Chondrocyte (in vitro differentiated cells): Measurements from ENCODE around the gene ABLIM1. TPM values are rescaled to one million over a fixed set of nuclear protein-coding genes. Genes with fewer than 3 reads are reported as not detected.
A peak's percentile ranks its signal among the peaks of the same experiment; 100 is the strongest.

Experiments used
- DNase-seq: peaks from one replicate; pipeline ENCODE4 v3.0.0; 2021; ENCODE audit warnings: mixed read lengths, low spot score
- H3K27ac Mint-ChIP-seq: one replicate; pipeline ENCODE4 v1.8.0; 2021; ENCODE audit warnings: mild to moderate bottlenecking, moderate library complexity, mixed read lengths; ENCODE audit not compliant: unreplicated experiment
- H3K27me3 Mint-ChIP-seq: 2 replicates; pipeline ENCODE4 v1.8.0; 2021; ENCODE audit warnings: low read depth, mixed read lengths
- H3K36me3 Mint-ChIP-seq: 2 replicates; pipeline ENCODE4 v1.8.0; 2021; ENCODE audit warnings: low read depth, mixed read lengths
- H3K4me1 Mint-ChIP-seq: 2 replicates; pipeline ENCODE4 v1.8.0; 2021; ENCODE audit warnings: low read depth, mild to moderate bottlenecking, mixed read lengths
- H3K4me3 Mint-ChIP-seq: one replicate; pipeline ENCODE4 v1.8.0; 2021; ENCODE audit warnings: mild to moderate bottlenecking, moderate library complexity, mixed read lengths; ENCODE audit not compliant: unreplicated experiment
- H3K9me3 Mint-ChIP-seq: 2 replicates; pipeline ENCODE4 v1.8.0; 2021; ENCODE audit warnings: low read depth, mixed read lengths
- total RNA-seq: library from RNA; stranded (reverse); gene quantifications from 3 replicates; pipeline ENCODE4 v1.2.1, GENCODE V29; 2021
- TF ChIP-seq, protein P1 (sequence below): fragments of 200-600 bp; sonication (generic); IDR thresholded peaks from 2 replicates; pipeline ENCODE4 v1.5.0; 2021; ENCODE audit warnings: antibody characterized with exemption, mild to moderate bottlenecking, moderate library complexity

Gene ABLIM1
- total RNA-seq, 1 donor from 2014 or later: 15.7 TPM

DNA sequence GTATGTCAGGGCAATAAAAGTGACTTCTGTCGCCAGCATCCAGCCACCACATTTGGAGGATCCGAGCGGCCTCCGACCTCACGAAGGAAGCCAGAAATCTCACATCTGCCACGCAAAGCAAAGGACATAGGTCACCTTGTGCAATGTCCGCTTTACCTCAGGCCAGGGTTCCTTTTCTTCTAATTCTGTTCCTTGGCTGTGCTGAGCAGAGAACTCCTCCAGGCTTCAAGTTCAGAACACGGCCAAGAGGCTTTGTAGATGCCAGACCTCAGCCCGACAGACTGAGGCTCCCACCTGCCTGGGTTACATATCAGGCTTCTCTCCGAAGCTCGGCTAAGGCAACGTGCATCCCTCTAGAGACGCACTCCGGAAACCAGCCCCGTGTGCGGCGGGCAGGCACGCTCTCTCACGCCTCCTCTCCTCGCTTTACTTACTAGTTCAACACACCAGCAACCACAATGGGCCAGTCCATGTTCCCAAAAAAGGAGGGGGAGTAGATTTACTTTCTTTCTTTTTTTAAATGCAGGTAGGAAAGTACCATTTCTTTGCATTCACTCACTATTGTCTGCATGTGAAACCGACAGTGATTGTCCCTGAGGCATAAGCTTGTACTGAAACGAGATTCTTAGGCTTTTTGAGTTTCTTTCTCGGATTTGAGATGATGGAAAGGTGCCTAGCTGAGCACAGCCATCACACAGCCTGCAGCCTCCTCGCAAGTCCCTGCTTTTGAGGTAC, 131.4 kb downstream of the ABLIM1 start:
- Mint-ChIP-seq H3K4me3 (peak overlapping the region; percentile 67), H3K27ac (peak overlapping the region; percentile 67), H3K27me3 (no peaks in the 10 kb centered on the region), H3K4me1 (peaks cover 35% of the 10 kb centered on the region), H3K9me3 (no peaks in the 10 kb centered on the region), H3K36me3 (no peaks in the 10 kb centered on the region)
- TF ChIP-seq, protein P1, sequence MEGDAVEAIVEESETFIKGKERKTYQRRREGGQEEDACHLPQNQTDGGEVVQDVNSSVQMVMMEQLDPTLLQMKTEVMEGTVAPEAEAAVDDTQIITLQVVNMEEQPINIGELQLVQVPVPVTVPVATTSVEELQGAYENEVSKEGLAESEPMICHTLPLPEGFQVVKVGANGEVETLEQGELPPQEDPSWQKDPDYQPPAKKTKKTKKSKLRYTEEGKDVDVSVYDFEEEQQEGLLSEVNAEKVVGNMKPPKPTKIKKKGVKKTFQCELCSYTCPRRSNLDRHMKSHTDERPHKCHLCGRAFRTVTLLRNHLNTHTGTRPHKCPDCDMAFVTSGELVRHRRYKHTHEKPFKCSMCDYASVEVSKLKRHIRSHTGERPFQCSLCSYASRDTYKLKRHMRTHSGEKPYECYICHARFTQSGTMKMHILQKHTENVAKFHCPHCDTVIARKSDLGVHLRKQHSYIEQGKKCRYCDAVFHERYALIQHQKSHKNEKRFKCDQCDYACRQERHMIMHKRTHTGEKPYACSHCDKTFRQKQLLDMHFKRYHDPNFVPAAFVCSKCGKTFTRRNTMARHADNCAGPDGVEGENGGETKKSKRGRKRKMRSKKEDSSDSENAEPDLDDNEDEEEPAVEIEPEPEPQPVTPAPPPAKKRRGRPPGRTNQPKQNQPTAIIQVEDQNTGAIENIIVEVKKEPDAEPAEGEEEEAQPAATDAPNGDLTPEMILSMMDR: no peak
- no peak for DNase-seq

DNA sequence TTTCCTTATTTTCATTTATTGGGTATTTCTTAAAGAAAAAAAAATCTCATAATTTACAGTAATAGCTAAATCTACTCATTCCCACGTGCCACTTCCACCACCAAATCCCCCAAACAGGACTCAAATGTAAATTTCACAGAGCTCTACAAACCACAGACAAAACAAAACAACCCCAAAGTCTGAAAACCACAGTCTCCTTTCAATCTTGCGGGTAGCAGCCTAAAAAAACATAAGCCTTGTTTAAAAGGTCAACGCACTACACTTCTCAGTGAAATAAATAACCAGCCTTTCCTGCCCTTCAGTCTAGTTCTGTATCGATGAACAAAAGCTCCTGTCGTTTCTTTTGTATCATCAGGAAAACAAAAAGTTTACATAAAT, 132.0 kb downstream of the ABLIM1 start:
- H3K4me1 Mint-ChIP-seq: peaks cover 36% of the 10 kb centered on the region
- H3K27me3 Mint-ChIP-seq: no peaks in the 10 kb centered on the region
- H3K36me3 Mint-ChIP-seq: no peaks in the 10 kb centered on the region
- H3K27ac Mint-ChIP-seq: peak overlapping the region; percentile 67
- TF ChIP-seq, protein P1: no peak
- no peaks in the 10 kb centered on the region for H3K9me3 Mint-ChIP-seq
- DNase-seq: no peak
- peak overlapping the region; percentile 67 for H3K4me3 Mint-ChIP-seq

GRCh38 chr10:114525368-114525949, 132.6 kb downstream of the ABLIM1 start:
- H3K4me3 Mint-ChIP-seq: peak overlapping the region; percentile 14
- peaks cover 37% of the 10 kb centered on the region for H3K4me1 Mint-ChIP-seq
- peak overlapping the region; percentile 67 for H3K27ac Mint-ChIP-seq
- TF ChIP-seq, protein P1: no peak
- H3K36me3 Mint-ChIP-seq: no peaks in the 10 kb centered on the region
- DNase-seq: no peak
- no peaks in the 10 kb centered on the region for H3K27me3 Mint-ChIP-seq
- peaks cover under 1% of the 10 kb centered on the region for H3K9me3 Mint-ChIP-seq

DNA sequence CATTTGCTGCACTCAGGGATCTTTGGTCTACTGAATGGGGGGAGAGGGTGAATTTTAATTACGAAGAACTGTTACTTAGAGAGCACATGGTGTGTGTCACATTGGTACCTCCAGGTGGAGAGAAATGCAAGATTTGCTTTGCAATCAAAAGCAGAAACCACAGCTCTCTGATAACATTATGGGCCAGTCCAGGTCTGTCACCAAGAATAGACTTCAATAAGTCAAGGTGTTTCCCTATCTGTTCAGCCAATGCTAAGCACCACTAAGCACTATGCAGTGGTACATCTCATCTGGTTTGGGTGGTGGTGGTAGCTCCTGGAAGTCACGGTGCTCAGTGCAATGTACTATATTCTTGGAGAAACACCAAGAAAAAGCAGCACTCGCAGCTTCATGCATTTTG, 134.2 kb downstream of the ABLIM1 start:
- H3K27me3 Mint-ChIP-seq: no peaks in the 10 kb centered on the region
- TF ChIP-seq, protein P1: no peak
- peaks cover 52% of the 10 kb centered on the region for H3K4me1 Mint-ChIP-seq
- H3K9me3 Mint-ChIP-seq: peaks cover 2% of the 10 kb centered on the region
- no peak for DNase-seq
- no peak overlapping the region for H3K4me3 Mint-ChIP-seq
- H3K36me3 Mint-ChIP-seq: no peaks in the 10 kb centered on the region
- H3K27ac Mint-ChIP-seq: no peak overlapping the region

DNA sequence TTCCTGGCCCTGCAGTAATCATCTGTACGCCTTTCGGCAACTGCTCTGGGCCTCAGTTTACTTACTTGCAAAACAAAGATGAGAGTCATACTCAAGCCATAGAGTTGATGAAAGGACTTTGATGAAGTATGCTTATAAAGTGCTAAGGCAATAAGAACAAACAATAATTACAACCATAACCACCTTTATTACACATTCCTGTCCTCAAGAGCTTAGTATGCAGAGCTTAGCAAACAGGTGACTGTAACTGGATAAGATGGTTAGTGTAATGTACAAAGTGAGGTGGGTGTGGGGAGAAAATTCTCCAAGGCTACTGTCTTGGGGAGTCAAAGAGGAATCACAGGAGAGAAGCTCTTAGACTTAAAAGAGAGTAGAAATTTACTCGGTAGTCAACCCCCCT, 136.8 kb downstream of the ABLIM1 start:
- Mint-ChIP-seq H3K27me3 (no peaks in the 10 kb centered on the region), H3K27ac (no peak overlapping the region), H3K4me3 (no peak overlapping the region), H3K36me3 (no peaks in the 10 kb centered on the region), H3K4me1 (peaks cover 52% of the 10 kb centered on the region), H3K9me3 (peaks cover 2% of the 10 kb centered on the region)
- TF ChIP-seq, protein P1: no peak
- no peak for DNase-seq
